ENCODE measurements around the gene CDKN2D. TPM values are rescaled to one million over a fixed set of nuclear protein-coding genes. Genes with fewer than 3 reads are reported as not detected.

The CDKN2D gene
- total and polyA plus RNA-seq, 2 of the 13 experiments (the other 11 are each of a cell fraction or from before 2014, with no cell fraction given): 5.4 to 8.6 TPM

DNA sequence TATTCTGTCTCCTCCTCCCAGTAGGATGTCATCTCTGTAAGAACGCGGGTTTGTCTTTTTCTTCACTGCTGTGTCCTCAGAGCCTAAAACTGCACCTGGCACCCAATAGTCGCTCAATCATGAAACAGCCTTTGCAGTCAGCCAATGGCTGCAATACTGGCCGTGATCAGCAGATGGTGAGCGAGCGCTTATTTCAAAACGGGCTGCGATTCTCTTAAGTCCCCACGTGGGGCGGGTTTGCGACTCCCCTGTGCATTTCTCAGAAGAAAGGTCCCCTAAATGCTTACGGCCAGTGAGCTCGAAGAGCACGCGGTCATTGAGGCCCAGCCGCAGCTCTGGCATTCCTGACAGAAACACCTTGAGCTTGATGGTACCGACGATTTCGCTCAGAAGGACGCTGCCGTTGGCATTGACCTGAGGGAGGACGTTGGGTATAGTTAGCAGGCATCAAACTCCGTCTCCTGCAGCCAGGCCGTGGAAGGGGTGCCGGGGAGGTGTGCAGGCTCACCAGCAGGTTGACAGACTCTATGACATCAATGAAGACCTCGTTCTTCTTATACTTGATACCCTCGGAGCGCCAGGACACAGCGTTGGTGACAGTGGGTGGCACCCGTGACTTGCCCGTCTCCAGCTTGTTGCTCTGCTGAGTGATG is 12.3 kb upstream of the CDKN2D start (continued):
- TF ChIP-seq ZNF17 (CRISPR knock-in tag; IDR thresholded peaks at IDR 0.05): no peak
- no peak for TF ChIP-seq TP53 (CRISPR knock-in tag; conservative IDR thresholded peaks at IDR 0.05)
- no peak for TF ChIP-seq ZBTB7A (CRISPR knock-in tag; IDR thresholded peaks at IDR 0.05)
- TF ChIP-seq BRCA1 (CRISPR knock-in tag; IDR thresholded peaks at IDR 0.05): no peak
- no peak for TF ChIP-seq ZNF235 (CRISPR knock-in tag; IDR thresholded peaks at IDR 0.05; ENCODE audit: borderline replicate concordance)
- no peak for TF ChIP-seq NCOA1 (CRISPR knock-in tag; IDR thresholded peaks at IDR 0.05)
- TF ChIP-seq, protein P1, sequence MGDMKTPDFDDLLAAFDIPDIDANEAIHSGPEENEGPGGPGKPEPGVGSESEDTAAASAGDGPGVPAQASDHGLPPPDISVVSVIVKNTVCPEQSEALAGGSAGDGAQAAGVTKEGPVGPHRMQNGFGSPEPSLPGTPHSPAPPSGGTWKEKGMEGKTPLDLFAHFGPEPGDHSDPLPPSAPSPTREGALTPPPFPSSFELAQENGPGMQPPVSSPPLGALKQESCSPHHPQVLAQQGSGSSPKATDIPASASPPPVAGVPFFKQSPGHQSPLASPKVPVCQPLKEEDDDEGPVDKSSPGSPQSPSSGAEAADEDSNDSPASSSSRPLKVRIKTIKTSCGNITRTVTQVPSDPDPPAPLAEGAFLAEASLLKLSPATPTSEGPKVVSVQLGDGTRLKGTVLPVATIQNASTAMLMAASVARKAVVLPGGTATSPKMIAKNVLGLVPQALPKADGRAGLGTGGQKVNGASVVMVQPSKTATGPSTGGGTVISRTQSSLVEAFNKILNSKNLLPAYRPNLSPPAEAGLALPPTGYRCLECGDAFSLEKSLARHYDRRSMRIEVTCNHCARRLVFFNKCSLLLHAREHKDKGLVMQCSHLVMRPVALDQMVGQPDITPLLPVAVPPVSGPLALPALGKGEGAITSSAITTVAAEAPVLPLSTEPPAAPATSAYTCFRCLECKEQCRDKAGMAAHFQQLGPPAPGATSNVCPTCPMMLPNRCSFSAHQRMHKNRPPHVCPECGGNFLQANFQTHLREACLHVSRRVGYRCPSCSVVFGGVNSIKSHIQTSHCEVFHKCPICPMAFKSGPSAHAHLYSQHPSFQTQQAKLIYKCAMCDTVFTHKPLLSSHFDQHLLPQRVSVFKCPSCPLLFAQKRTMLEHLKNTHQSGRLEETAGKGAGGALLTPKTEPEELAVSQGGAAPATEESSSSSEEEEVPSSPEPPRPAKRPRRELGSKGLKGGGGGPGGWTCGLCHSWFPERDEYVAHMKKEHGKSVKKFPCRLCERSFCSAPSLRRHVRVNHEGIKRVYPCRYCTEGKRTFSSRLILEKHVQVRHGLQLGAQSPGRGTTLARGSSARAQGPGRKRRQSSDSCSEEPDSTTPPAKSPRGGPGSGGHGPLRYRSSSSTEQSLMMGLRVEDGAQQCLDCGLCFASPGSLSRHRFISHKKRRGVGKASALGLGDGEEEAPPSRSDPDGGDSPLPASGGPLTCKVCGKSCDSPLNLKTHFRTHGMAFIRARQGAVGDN (CRISPR knock-in tag; IDR thresholded peaks at IDR 0.05): peak; percentile 77
- no peak for TF ChIP-seq ZNF839 (CRISPR knock-in tag; IDR thresholded peaks at IDR 0.05; ENCODE audit: borderline replicate concordance)
- TF ChIP-seq ZNF296 (CRISPR knock-in tag; conservative IDR thresholded peaks at IDR 0.05): no peak; the same call in 1 of the 2 replicates
- peak; percentile 51; the same call in 1 of the 2 replicates for TF ChIP-seq PHF21A (CRISPR knock-in tag; IDR thresholded peaks at IDR 0.05)
- TF ChIP-seq, protein P2, sequence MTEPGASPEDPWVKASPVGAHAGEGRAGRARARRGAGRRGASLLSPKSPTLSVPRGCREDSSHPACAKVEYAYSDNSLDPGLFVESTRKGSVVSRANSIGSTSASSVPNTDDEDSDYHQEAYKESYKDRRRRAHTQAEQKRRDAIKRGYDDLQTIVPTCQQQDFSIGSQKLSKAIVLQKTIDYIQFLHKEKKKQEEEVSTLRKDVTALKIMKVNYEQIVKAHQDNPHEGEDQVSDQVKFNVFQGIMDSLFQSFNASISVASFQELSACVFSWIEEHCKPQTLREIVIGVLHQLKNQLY (CRISPR knock-in tag; IDR thresholded peaks at IDR 0.05): no peak
- no peak for TF ChIP-seq PAX8 (CRISPR knock-in tag; IDR thresholded peaks at IDR 0.05; ENCODE audit: borderline replicate concordance)
- no peak for TF ChIP-seq TGIF2 (CRISPR knock-in tag; IDR thresholded peaks at IDR 0.05)
- TF ChIP-seq YY1 (IDR thresholded peaks at IDR 0.05; ENCODE audit: insufficient read depth, insufficient replicate concordance, low read depth, low read length): peak; percentile 34
- no peak for TF ChIP-seq HES4 (CRISPR knock-in tag; IDR thresholded peaks at IDR 0.05; ENCODE audit: borderline replicate concordance)
- TF ChIP-seq, protein P3, sequence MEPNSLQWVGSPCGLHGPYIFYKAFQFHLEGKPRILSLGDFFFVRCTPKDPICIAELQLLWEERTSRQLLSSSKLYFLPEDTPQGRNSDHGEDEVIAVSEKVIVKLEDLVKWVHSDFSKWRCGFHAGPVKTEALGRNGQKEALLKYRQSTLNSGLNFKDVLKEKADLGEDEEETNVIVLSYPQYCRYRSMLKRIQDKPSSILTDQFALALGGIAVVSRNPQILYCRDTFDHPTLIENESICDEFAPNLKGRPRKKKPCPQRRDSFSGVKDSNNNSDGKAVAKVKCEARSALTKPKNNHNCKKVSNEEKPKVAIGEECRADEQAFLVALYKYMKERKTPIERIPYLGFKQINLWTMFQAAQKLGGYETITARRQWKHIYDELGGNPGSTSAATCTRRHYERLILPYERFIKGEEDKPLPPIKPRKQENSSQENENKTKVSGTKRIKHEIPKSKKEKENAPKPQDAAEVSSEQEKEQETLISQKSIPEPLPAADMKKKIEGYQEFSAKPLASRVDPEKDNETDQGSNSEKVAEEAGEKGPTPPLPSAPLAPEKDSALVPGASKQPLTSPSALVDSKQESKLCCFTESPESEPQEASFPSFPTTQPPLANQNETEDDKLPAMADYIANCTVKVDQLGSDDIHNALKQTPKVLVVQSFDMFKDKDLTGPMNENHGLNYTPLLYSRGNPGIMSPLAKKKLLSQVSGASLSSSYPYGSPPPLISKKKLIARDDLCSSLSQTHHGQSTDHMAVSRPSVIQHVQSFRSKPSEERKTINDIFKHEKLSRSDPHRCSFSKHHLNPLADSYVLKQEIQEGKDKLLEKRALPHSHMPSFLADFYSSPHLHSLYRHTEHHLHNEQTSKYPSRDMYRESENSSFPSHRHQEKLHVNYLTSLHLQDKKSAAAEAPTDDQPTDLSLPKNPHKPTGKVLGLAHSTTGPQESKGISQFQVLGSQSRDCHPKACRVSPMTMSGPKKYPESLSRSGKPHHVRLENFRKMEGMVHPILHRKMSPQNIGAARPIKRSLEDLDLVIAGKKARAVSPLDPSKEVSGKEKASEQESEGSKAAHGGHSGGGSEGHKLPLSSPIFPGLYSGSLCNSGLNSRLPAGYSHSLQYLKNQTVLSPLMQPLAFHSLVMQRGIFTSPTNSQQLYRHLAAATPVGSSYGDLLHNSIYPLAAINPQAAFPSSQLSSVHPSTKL (CRISPR knock-in tag; IDR thresholded peaks at IDR 0.05): no peak
- TF ChIP-seq HNF4G (IDR thresholded peaks at IDR 0.05; ENCODE audit: borderline replicate concordance, low read depth, low read length): no peak
- TF ChIP-seq HNF4G (CRISPR knock-in tag; IDR thresholded peaks at IDR 0.05; ENCODE audit: borderline replicate concordance, low read depth): no peak
- no peak for TF ChIP-seq PRMT3 (CRISPR knock-in tag; IDR thresholded peaks at IDR 0.05; ENCODE audit: borderline replicate concordance, low read depth)
- no peak for TF ChIP-seq ZNF260 (CRISPR knock-in tag; IDR thresholded peaks at IDR 0.05; ENCODE audit: borderline replicate concordance, low read depth)
- TF ChIP-seq RBM22 (optimal IDR thresholded peaks at IDR 0.05; ENCODE audit: low read length): no peak
- no peak for TF ChIP-seq NFKB2 (CRISPR knock-in tag; IDR thresholded peaks at IDR 0.05; ENCODE audit: borderline replicate concordance)
- TF ChIP-seq SIX4 (CRISPR knock-in tag; IDR thresholded peaks at IDR 0.05): no peak

Measured in HepG2 (cell line).